PC-3 (cell line): ENCODE measurements around the gene MAML2.

Experiments
- CTCF ChIP-seq: fragments of 300-600 bp; sonication (generic); conservative IDR thresholded peaks from 2 replicates; pipeline ENCODE4 v1.5.1; 2017; ENCODE audit warnings: antibody characterized with exemption, low read depth, mild to moderate bottlenecking, low read length
- EZH2 ChIP-seq: fragments of 300-600 bp; sonication (generic); IDR thresholded peaks from one replicate; pipeline ENCODE4 v1.6.1; 2017; ENCODE audit warnings: antibody characterized with exemption, mild to moderate bottlenecking, low read length; ENCODE audit not compliant: unreplicated experiment

- TF ChIP-seq CTCF: no peak
- no peak for TF ChIP-seq EZH2
Observed at GRCh38 chr11:96361778-96362177, 18.8 kb upstream of the MAML2 start.
